HepG2 (cell line): ENCODE data around the gene TAL2.

Experiments used
- CBFB ChIP-seq: sonication (generic); formaldehyde crosslinking; IDR thresholded peaks from 2 replicates; pipeline ENCODE4 v1.4.0; 2020; ENCODE audit warnings: missing genetic modification reagents
- CHD2 ChIP-seq: IDR thresholded peaks from 2 replicates; pipeline ENCODE4 v1.6.1; 2011; ENCODE audit warnings: low read depth, low read length, improper control_type of control experiment
- CTCF ChIP-seq: sonication (generic); formaldehyde crosslinking; IDR thresholded peaks from 2 replicates; pipeline ENCODE4 v1.5.0; 2020; ENCODE audit warnings: mild to moderate bottlenecking, missing genetic modification reagents, moderate library complexity
- FOSL1 ChIP-seq: sonication (generic); formaldehyde crosslinking; IDR thresholded peaks from 2 replicates; pipeline ENCODE4 v1.9.0; 2021; ENCODE audit warnings: missing genetic modification reagents, borderline replicate concordance
- KDM1A ChIP-seq: IDR thresholded peaks from 2 replicates; pipeline ENCODE4 v1.6.1; 2016; ENCODE audit warnings: missing compliant biosample characterization
- KLF16 ChIP-seq, 2 experiments: sonication (generic) in 1 of 2; formaldehyde crosslinking in 1 of 2; IDR thresholded peaks; 2 replicates each; pipeline versions ENCODE4 v1.6.1 to v1.8.0; 2016 to 2023; ENCODE audit warnings: missing genetic modification reagents in 2 of 2, missing compliant biosample characterization in 1 of 2
- MTA1 ChIP-seq: sonication (generic); formaldehyde crosslinking; IDR thresholded peaks from 2 replicates; pipeline ENCODE4 v1.4.0; 2020; ENCODE audit warnings: missing genetic modification reagents, mild to moderate bottlenecking, borderline replicate concordance
- PREB ChIP-seq: sonication (generic); formaldehyde crosslinking; IDR thresholded peaks from 2 replicates; pipeline ENCODE4 v1.4.0; 2020; ENCODE audit warnings: missing genetic modification reagents
- SNRNP70 ChIP-seq: fragments of 200-400 bp; formaldehyde crosslinking; IDR thresholded peaks from 2 replicates; pipeline ENCODE4 v1.6.1; 2017; ENCODE audit warnings: mild to moderate bottlenecking, low read depth, low read length, moderate library complexity
- YEATS2 ChIP-seq: sonication (generic); formaldehyde crosslinking; IDR thresholded peaks from 2 replicates; pipeline ENCODE4 v1.4.0; 2020; ENCODE audit warnings: missing genetic modification reagents, borderline replicate concordance
- ZBTB1 ChIP-seq: sonication (generic); formaldehyde crosslinking; IDR thresholded peaks from 2 replicates; pipeline ENCODE4 v1.4.0; 2020; ENCODE audit warnings: missing genetic modification reagents, borderline replicate concordance
- ZNF121 ChIP-seq: sonication (generic); formaldehyde crosslinking; IDR thresholded peaks from 2 replicates; pipeline ENCODE4 v1.5.0; 2020; ENCODE audit warnings: mild to moderate bottlenecking, missing genetic modification reagents

- TF ChIP-seq PREB (CRISPR knock-in tag): no peak
- no peak for TF ChIP-seq KDM1A (CRISPR knock-in tag)
- TF ChIP-seq CBFB (CRISPR knock-in tag): no peak
- no peak for TF ChIP-seq MTA1 (CRISPR knock-in tag)
- TF ChIP-seq CHD2: no peak
- TF ChIP-seq ZNF121: no peak
- no peak for TF ChIP-seq CTCF (CRISPR knock-in tag)
- no peak for TF ChIP-seq KLF16 (CRISPR knock-in tag; IDR thresholded peaks at IDR 0.05)
- TF ChIP-seq ZBTB1 (CRISPR knock-in tag): no peak
- no peak for TF ChIP-seq SNRNP70
- TF ChIP-seq YEATS2: no peak
- TF ChIP-seq FOSL1 (CRISPR knock-in tag): no peak
These were observed 14.2 kb downstream of the TAL2 start for GRCh38 chr9:105676351-105676923.
